PC-9 (cell line): ENCODE measurements around the gene CDK18. TPM values are rescaled to one million over a fixed set of nuclear protein-coding genes. Genes with fewer than 3 reads are reported as not detected.

Experiments used
- BruUV-seq: library from RNA; stranded (reverse); fragments of 400-500 nt; replicated peaks from 2 replicates; lab custom pipeline; 2021; lab: Mats Ljungman, UMichigan
- CTCF ChIA-PET: fragments of 300-600 bp; sonication (Branson Sonifier 250); formaldehyde crosslinking; loops from one replicate; lab custom pipeline; 2022; ENCODE audit warnings: antibody characterized with exemption; lab: Charles Lee
- POLR2A ChIA-PET: fragments of 300-600 bp; sonication (Branson Sonifier 250); formaldehyde crosslinking; loops from one replicate; lab custom pipeline; 2022; ENCODE audit warnings: antibody characterized with exemption; ENCODE audit not compliant: unreplicated experiment; lab: Charles Lee
- DNase-seq, 2 experiments: peaks; one replicate each; pipeline versions ENCODE4 v3.0.0 to v3.0.0-alpha.2; 2015 to 2022; ENCODE audit warnings: mixed read lengths in 1 of 2
- H2AFZ ChIP-seq: fragments of 200-600 bp; sonication (generic); 2 replicates; pipeline ENCODE4 v1.8.1; 2017; ENCODE audit warnings: antibody characterized with exemption
- H3F3A ChIP-seq: fragments of 200-600 bp; sonication (generic); 2 replicates; pipeline ENCODE4 v1.8.1; 2017; ENCODE audit warnings: antibody characterized with exemption, mild to moderate bottlenecking, low read depth; ENCODE audit not compliant: insufficient read depth
- H3K27ac ChIP-seq: fragments of 200-600 bp; sonication (generic); 2 replicates; pipeline ENCODE4 v1.6.1; 2016; ENCODE audit warnings: mixed run types
- H3K27me3 ChIP-seq: fragments of 200-600 bp; sonication (generic); 2 replicates; pipeline ENCODE4 v1.6.1; 2016; ENCODE audit warnings: low read depth, mixed run types; ENCODE audit not compliant: insufficient read depth
- H3K36me3 ChIP-seq: fragments of 200-600 bp; sonication (generic); 2 replicates; pipeline ENCODE4 v1.6.1; 2016; ENCODE audit warnings: low read depth, mixed run types
- H3K4me1 ChIP-seq: fragments of 200-600 bp; sonication (generic); replicated peaks from 2 replicates; pipeline ENCODE4 v1.6.1; 2016; ENCODE audit warnings: mixed run types; ENCODE audit not compliant: insufficient read depth
- H3K4me2 ChIP-seq: fragments of 200-600 bp; sonication (generic); 2 replicates; pipeline ENCODE4 v1.6.1; 2017; ENCODE audit warnings: mixed run types
- H3K4me3 ChIP-seq: fragments of 200-600 bp; sonication (generic); 2 replicates; pipeline ENCODE4 v1.6.1; 2016; ENCODE audit warnings: mixed run types
- H3K79me2 ChIP-seq: fragments of 200-600 bp; sonication (generic); 2 replicates; pipeline ENCODE4 v1.6.1; 2017; ENCODE audit warnings: low read depth, mixed run types
- H3K9me2 ChIP-seq: fragments of 200-600 bp; sonication (generic); 2 replicates; pipeline ENCODE4 v1.8.1; 2017; ENCODE audit warnings: mild to moderate bottlenecking; ENCODE audit not compliant: insufficient read depth
- H3K9me3 ChIP-seq: fragments of 200-600 bp; sonication (generic); 2 replicates; pipeline ENCODE4 v1.8.1; 2016; ENCODE audit warnings: low read depth; ENCODE audit not compliant: insufficient read depth
- H4K20me1 ChIP-seq: fragments of 200-600 bp; sonication (generic); 2 replicates; pipeline ENCODE4 v1.8.1; 2017; ENCODE audit not compliant: insufficient read depth
- EZH2 ChIP-seq: fragments of 200-600 bp; sonication (generic); IDR thresholded peaks from 2 replicates; pipeline ENCODE4 v1.8.0; 2017; ENCODE audit warnings: antibody characterized with exemption, low read depth
- intact Hi-C: fragments of 100-400 bp; cut with micrococcal nuclease; formaldehyde crosslinking; loops from one replicate; pipeline ENCODE4 v1.10.0; 2022; ENCODE audit not compliant: unreplicated experiment
- total RNA-seq: library from RNA; stranded (reverse); gene quantifications from 2 replicates; pipeline ENCODE4 v1.2.3, GENCODE V29; 2021
- TF ChIP-seq, protein P1 (sequence below): fragments of 200-600 bp; sonication (generic); conservative IDR thresholded peaks from 2 replicates; pipeline ENCODE4 v1.6.1; 2017; ENCODE audit warnings: mixed run types, antibody characterized with exemption, mild to moderate bottlenecking, moderate library complexity

Gene CDK18
- total RNA-seq, 1 experiment from 2014 or later = 35.3 TPM

DNA sequence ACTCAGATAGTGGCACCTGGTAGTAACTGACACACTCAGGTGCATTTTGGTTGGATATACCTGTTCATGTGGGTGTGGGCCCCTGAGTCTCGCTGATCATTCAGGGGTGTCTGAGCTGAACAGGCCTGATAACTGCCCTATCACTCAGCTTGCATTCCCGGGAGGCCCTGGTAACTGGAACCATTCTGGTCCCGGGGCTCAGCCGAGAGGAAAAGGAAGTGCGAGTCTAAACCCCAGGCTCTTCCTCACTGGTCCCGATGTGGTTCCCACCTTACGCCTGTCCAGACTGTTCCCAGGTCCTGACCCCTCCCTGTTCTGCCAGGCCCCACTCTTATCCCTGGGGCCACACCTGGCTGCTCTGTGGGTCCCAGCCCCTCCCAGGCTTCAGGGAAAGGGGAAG, 11.7 kb upstream of the CDK18 start:
- intact Hi-C loops = loop anchor here (1.0 to 2.0 kb wide), 2 partner anchors 12 to 24 kb away; partner anchors contain the start of gene CDK18
- peaks cover 20% of the 10 kb centered on the region for H3K4me1 ChIP-seq
- no peaks in the 10 kb centered on the region for H3K36me3 ChIP-seq
- H3K27me3 ChIP-seq = no peaks in the 10 kb centered on the region
- DNase-seq = no peak
- no peaks in the 10 kb centered on the region for H3K9me3 ChIP-seq
- ChIA-PET POLR2A (no interaction called here), CTCF (interaction anchor here (0.6 kb wide), 1 partner anchor 13 kb away, joined by 4 read pairs; no protein-coding TSS in a partner anchor)
- no peak overlapping the region for H3K27ac ChIP-seq
- no peaks in the 10 kb centered on the region for H3K9me2 ChIP-seq
- no peak overlapping the region for H3K4me3 ChIP-seq
- no peak for TF ChIP-seq EZH2
- TF ChIP-seq, protein P1, sequence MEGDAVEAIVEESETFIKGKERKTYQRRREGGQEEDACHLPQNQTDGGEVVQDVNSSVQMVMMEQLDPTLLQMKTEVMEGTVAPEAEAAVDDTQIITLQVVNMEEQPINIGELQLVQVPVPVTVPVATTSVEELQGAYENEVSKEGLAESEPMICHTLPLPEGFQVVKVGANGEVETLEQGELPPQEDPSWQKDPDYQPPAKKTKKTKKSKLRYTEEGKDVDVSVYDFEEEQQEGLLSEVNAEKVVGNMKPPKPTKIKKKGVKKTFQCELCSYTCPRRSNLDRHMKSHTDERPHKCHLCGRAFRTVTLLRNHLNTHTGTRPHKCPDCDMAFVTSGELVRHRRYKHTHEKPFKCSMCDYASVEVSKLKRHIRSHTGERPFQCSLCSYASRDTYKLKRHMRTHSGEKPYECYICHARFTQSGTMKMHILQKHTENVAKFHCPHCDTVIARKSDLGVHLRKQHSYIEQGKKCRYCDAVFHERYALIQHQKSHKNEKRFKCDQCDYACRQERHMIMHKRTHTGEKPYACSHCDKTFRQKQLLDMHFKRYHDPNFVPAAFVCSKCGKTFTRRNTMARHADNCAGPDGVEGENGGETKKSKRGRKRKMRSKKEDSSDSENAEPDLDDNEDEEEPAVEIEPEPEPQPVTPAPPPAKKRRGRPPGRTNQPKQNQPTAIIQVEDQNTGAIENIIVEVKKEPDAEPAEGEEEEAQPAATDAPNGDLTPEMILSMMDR = no peak
- no peaks in the 10 kb centered on the region for H3K79me2 ChIP-seq
- H2AFZ ChIP-seq = no peak overlapping the region
- H4K20me1 ChIP-seq = no peaks in the 10 kb centered on the region
- peak overlapping the region; percentile 48 for H3K4me2 ChIP-seq
- peaks cover 3% of the 10 kb centered on the region; the same call in 1 of the 2 replicates for H3F3A ChIP-seq
- no TSS peak for BruUV-seq

DNA sequence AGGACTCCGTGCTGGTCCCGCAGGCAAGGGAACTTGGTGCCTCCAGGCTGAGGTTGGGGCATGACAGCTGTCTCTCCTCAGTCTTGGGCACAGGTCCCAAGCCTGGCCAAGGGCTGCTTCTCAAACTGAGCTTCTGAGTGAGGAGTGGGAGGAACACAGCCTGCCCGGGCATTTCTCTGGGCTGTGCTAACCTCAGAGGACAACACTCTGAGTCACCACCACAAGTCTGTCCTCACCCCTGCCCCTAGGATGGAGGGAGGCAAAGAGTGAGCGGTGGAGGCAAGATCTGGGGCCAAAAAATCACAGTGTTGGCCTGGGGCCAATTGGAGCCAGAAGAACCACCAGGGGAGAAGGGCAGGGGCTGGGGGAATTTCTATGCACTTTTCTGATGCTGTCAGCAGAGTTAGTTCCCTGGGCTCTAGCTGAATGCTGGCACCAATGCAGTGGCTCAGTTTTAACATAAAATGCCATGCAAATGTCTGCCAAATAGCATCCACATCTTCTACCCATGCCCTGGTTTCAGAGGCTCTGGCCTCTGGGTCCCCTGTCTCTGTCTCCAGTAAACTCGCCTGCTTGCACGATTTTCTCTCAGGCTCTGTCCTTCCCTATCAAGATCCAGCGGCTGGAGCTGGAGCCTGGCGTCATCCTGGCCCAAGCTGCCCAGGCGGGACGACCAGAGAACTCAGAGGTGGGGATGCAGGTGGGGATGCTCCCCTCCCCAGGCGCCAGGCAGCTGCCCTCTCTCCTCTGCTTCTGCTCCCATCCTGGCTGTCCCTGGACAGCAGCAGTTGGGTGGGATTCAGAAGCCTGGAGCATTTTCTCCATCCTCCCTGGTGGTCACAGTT, 11.0 kb upstream of the CDK18 start:
- peaks cover 20% of the 10 kb centered on the region for H3K4me1 ChIP-seq
- no peaks in the 10 kb centered on the region for H3K9me2 ChIP-seq
- no TSS peak for BruUV-seq
- H4K20me1 ChIP-seq = no peaks in the 10 kb centered on the region
- H3K4me3 ChIP-seq = no peak overlapping the region
- no peaks in the 10 kb centered on the region for H3K36me3 ChIP-seq
- H3K79me2 ChIP-seq = no peaks in the 10 kb centered on the region
- no peak overlapping the region for H3K27ac ChIP-seq
- TF ChIP-seq, protein P1 = no peak
- TF ChIP-seq EZH2 = no peak
- intact Hi-C loops = loop anchor here (1.0 to 2.0 kb wide), 2 partner anchors 11 to 23 kb away; partner anchors contain the start of gene CDK18
- H3F3A ChIP-seq = peaks cover 3% of the 10 kb centered on the region; the same call in 1 of the 2 replicates
- no peak overlapping the region for H2AFZ ChIP-seq
- POLR2A ChIA-PET = interaction anchor here (0.6 kb wide), 1 partner anchor 138 kb away, joined by 5 read pairs; no protein-coding TSS in a partner anchor
- H3K27me3 ChIP-seq = no peaks in the 10 kb centered on the region
- peak; percentile 63 to 66 for DNase-seq
- peak overlapping the region; percentile 48 for H3K4me2 ChIP-seq
- CTCF ChIA-PET = interaction anchor here (0.6 to 0.7 kb wide), 4 partner anchors 14 to 1107 kb away, joined by 4 to 12 read pairs (median 6); no protein-coding TSS in a partner anchor
- H3K9me3 ChIP-seq = no peaks in the 10 kb centered on the region

DNA sequence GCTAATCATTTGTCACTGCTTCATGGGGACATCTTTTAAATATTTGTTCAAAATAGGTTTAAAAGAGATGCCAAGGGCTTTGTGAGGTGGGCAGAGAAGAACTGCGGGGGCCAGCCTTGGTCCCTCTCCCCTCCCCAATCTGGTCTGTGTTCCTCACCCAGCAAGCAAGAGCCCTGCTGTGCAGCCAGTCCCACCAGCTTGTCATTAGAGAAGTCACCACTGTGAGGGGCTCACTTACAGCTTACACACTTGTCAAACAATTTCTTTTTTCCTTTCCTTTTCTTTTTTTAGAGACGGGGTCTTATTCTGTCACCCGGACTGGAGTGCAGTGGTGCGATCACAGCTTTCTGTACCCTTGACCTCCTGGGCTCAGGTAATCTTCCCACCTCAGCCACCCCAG, 10.4 kb upstream of the CDK18 start:
- TF ChIP-seq, protein P1 = no peak
- TF ChIP-seq EZH2 = no peak
- Histone ChIP-seq H3K36me3 (no peaks in the 10 kb centered on the region), H3K27ac (no peak overlapping the region), H3F3A (peaks cover 3% of the 10 kb centered on the region; the same call in 1 of the 2 replicates), H2AFZ (no peak overlapping the region), H3K4me3 (no peak overlapping the region), H4K20me1 (no peaks in the 10 kb centered on the region), H3K4me2 (no peak overlapping the region), H3K9me3 (no peaks in the 10 kb centered on the region), H3K79me2 (no peaks in the 10 kb centered on the region), H3K27me3 (no peaks in the 10 kb centered on the region), H3K4me1 (peaks cover 20% of the 10 kb centered on the region), H3K9me2 (no peaks in the 10 kb centered on the region)
- DNase-seq = no peak
- POLR2A ChIA-PET = no interaction called here
- BruUV-seq = no TSS peak
- CTCF ChIA-PET = interaction anchor here (0.6 kb wide), 1 partner anchor 1108 kb away, joined by 12 read pairs; no protein-coding TSS in a partner anchor
- intact Hi-C loops = no loop called here
